HL-60/S4 treated with retinoic acid at 250 ng/mL for 4 days and 3 days (cell line): ENCODE data around the gene RTBDN.

Experiments
- in situ Hi-C: fragments of 300-500 bp; cut with MboI; formaldehyde crosslinking; loops from 2 replicates; pipeline ENCODE4 v1.7.0; 2022; ENCODE audit warnings: low sequenced_read_pairs

The RTBDN gene

GRCh38 chr19:12834566-12834943 is at the start of gene RTBDN:
Gene RTBDN (minus strand): TSS chr19:12834579. CDS start chr19:12829979, 4,600 bp downstream.
- in situ Hi-C loops = no loop called here

DNA sequence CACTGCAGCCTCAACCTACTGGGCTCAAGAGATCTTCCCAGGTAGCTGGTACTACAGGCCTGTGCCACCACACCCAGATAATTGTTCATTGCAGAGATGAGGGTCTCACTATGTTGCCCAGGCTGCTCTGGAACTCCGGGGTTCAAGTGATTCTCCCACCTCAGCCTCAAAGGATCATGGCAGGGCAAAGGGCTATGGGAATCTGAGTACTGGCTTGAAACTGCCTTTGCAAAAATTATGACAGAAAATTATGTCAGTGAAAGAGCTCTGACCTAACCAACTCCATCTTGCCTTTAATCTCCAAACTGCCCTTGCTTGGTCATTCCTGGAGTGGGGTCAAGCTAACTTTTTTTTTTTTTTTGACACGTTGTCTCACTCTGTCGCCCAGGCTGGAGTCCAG is 48.2 kb upstream of the RTBDN start:
- in situ Hi-C loops = no loop called here

DNA sequence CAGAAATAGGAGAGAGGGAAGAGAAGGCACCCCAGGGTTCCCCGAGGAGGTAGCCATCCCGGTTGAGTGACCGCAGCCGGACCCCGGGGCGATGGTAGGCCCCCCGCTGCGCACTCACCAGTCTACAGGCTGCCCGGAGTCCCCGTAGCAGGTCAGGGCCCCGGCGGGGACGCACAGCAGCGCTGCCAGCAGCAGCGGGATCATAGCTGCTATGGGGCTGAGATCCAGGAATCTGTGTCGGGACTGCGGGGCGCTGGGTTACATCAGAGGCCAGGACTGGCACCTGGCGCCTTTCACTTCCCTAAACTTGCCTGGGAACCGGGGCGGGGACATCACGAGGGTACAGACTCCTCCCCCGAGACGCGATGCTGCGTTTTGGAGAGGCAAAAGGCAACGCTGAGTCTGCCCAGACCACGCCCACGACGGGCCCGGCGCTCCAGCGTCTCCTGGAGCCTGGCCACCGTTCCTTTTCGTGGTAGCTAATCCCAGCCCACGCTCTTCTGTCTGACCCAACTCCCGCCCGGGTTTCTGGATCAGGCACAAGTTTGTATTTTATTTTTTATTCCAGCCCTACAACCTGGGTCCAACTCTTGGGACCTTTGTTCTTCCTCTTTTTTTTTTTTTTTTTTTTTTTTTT is 46.9 kb upstream of the RTBDN start, which contains the start of gene DNASE2:
DNASE2 (minus strand) TSS at position 278 of the 637 bp plus-strand sequence; CDS start at position 204, 74 bp downstream.
- in situ Hi-C loops = no loop called here

- in situ Hi-C loops = no loop called here
Observed at GRCh38 chr19:12880551-12881171, 46.3 kb upstream of the RTBDN start.

- in situ Hi-C loops = no loop called here
Observed at GRCh38 chr19:12875086-12875485, 40.7 kb upstream of the RTBDN start.

DNA sequence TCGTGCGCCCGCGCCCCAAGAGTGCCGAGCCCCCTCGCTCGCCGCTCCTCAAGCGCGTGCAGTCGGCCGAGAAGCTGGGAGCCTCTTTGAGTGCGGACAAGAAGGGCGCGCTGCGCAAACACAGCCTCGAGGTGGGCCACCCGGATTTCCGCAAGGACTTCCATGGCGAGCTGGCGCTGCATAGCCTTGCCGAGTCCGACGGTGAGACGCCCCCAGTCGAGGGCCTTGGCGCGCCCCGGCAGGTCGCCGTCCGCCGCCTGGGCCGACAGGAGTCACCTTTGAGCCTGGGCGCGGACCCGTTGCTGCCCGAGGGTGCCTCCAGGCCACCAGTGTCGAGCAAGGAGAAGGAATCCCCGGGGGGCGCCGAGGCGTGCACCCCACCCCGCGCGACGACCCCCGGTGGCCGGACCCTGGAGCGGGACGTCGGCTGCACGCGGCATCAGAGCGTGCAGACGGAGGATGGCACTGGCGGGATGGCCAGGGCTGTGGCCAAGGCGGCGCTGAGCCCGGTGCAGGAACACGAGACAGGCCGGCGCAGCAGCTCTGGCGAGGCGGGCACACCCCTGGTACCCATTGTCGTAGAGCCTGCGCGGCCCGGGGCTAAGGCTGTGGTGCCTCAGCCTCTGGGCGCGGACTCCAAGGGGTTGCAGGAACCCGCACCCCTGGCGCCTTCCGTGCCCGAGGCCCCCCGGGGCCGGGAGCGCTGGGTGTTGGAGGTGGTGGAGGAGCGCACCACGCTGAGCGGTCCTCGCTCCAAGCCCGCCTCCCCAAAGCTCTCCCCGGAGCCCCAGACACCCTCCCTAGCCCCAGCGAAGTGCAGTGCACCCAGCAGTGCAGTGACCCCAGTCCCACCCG is 39.7 kb upstream of the RTBDN start:
- in situ Hi-C loops = no loop called here

- in situ Hi-C loops = no loop called here
Observed at GRCh38 chr19:12872941-12873890, 38.8 kb upstream of the RTBDN start.

DNA sequence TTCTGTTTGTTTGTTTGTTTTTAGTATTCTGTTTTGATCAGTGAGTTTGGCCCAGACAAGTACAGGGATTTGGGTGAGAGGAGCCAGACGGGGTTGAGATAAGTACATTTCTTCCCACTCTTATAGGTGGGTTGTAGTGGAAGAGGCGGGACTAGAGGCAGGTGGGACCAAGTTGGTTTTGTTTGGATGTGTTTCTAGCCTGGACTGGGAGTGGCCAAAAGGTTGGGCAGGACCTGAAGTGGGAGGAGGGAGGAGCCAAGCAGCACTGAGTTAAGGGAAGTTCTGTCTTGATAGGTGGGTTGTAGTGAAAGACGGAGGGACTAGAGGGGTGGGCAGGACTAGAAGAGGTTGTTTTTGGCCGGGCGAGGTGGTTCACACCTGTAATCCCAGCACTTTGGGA is 37.9 kb upstream of the RTBDN start:
- in situ Hi-C loops = no loop called here

- in situ Hi-C loops = no loop called here
Observed at GRCh38 chr19:12871681-12872080, 37.3 kb upstream of the RTBDN start.

DNA sequence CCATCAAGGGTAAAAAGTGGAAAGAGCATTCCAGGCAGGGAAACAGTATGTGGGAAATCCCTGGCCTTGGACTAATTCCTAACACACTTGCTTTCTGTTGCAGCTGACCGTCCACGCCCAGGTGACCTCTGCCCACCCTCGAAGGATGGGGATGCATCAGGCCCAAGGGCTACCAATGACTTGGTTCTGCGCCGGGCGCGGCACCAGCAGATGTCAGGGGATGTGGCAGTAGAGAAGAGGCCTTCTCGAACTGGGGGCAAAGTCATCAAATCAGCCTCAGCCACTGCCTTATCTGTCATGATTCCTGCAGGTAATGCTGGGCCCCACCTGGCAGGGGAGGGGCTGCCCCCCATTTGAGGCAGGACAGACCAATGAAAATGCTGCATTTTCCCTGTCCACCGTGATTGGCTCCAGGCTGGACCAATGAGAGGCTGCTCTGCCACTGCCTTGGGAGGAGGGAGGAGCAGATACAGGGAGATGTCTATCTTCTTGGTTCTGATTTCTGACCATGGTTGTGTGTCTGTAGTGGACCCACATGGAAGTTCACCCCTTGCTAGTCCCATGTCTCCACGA is 34.2 kb upstream of the RTBDN start:
- in situ Hi-C loops = no loop called here

DNA sequence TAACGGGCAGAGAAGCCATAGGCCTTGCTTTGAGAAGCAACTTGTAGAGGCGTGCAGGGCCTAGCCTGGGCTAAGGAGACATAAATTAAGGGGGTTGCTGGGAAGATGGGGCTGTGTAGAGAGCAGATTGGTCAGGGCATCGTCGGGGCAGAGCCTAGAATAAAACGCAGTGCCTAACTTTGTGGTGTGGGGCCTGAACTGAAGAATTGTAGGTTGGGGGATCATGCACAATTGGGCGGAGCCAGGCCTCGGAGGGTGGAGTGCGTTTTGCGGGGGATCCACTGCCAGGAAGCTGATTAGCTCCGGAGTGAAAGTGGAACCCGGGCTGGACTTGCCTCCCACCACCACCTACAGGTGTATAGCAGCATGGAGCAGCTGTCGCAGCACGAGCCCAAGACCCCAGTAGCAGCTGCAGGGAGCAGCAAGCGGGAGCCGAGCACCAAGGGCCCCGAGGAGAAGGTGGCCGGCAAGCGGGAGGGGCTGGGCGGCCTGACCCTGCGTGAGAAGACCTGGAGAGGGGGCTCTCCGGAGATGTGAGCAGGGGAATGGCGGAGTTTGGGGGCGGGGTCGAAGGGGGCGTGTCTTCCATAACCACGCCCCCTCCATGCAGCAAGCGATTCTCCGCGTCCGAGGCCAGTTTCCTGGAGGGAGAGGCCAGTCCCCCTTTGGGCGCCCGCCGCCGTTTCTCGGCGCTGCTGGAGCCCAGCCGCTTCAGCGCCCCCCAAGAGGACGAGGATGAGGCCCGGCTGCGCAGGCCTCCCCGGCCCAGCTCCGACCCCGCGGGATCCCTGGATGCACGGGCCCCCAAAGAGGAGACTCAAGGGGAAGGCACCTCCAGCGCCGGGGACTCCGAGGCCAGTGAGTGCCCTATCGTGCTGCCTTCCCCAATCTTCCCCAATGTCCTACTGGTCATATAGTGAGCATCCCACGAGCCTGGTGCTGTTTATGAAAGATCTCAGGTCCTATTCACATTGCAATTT is 33.0 kb upstream of the RTBDN start:
- in situ Hi-C loops = no loop called here

DNA sequence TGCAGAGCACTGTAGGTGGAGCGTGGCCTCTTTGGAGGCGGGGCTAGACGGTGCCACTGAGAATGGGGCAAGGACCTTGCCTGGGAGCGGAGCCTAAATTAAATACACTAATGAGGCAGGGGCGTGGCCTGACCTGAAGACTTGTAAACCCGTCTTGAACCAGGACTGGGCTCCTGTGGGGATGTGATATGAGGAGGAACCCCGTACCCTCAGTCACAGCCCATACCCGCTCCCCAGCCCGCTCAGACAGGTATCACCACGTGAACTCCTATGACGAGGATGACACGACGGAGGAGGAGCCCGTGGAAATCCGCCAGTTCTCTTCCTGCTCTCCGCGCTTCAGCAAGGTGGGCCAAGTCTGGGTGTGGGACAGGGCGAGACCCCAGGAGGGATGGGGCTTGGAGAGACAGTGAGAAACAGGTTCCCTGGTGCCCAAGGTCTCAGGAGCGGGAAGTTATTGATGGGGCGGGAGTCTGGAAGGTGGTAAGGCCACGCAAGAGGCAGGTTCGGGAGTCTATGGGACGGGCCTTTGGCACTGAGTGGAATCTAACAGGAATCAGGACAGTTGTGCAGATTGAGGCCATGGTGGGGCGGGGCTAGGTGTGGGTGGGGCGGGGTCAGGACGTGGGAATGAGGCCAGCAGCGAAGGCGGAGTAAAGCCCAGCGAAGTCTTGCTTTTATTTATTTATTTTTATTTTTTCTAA is 32.2 kb upstream of the RTBDN start:
- in situ Hi-C loops = no loop called here

DNA sequence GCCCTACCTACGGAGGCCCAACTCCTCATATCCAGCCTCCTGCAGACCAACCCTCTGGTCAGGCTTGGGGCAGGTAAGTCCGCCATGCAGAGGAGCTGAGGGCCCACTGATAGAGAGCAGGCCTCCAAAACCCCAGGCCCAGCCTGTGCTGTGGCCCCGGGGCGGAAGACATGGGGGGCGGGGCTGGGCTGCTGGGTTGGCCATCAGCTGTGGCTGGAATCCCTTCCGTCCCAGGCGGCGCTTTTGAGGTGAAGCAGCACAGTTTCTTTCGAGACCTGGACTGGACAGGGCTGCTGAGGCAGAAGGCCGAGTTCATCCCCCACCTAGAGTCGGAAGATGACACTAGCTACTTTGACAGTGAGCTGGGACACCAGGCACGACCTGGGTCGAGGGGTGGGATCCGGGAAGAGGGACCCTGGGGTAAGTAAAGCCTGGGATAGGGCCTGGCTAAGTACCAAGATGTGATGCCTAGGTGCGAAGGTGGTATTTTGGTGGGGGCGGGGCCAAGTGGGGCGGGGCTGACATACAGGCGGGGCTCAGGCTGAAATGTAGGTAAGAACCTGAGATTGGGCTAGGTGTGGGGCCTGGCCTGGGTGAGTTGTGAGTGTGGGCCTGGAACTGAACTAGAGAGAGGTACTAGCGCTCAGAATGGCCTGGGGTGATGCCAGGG is 31.5 kb upstream of the RTBDN start:
- in situ Hi-C loops = no loop called here

GRCh38 chr19:12864721-12865715 is 30.6 kb upstream of the RTBDN start:
- in situ Hi-C loops = no loop called here

GRCh38 chr19:12864143-12864542 is 29.8 kb upstream of the RTBDN start:
- in situ Hi-C loops = no loop called here

- in situ Hi-C loops = no loop called here
Observed at GRCh38 chr19:12859546-12859945, 25.2 kb upstream of the RTBDN start.
